Measurements from ENCODE around the gene MRPL36. TPM values are rescaled to one million over a fixed set of nuclear protein-coding genes. Genes with fewer than 3 reads are reported as not detected.

MRPL36 gene
- total and polyA plus RNA-seq, 2 experiments from 2014 or later: 47.5 to 149 TPM

DNA sequence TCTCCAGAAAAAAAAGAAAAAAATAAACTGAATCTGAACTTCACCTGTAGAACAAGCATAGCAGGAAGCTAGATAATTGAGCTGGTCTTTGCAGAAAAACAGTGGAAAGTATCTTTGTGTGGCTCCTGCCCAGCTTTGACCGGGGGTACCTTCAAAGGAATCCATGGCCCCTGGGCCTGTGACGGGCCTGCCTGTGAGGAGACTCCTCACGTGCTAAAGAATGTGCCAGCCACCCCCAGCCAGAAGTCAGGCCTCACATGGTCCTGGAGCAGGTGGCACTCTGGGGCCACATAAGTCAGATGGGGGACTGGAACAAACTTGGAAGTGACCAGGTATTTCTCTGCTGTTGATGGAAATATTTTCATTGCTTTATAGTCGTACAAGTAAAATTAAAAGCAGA, 5.7 kb upstream of the MRPL36 start:
- Histone ChIP-seq H2AFZ (no peak overlapping the region), H3K4me3 (no peak overlapping the region), H3K79me2 (replicated peaks; ENCODE audit: insufficient read depth) (peaks cover 88% of the 10 kb centered on the region), H3K27me3 (ENCODE audit: insufficient read depth) (no peaks in the 10 kb centered on the region), H4K20me1 (replicated peaks; ENCODE audit: insufficient read depth) (peaks cover 36% of the 10 kb centered on the region), H3K9me2 (ENCODE audit: insufficient read depth) (no peaks in the 10 kb centered on the region), H3K4me2 (no peak overlapping the region), H3F3A (replicated peaks; ENCODE audit: low read depth) (no peaks in the 10 kb centered on the region), H3K36me3 (ENCODE audit: insufficient read depth) (peaks cover 29% of the 10 kb centered on the region), H3K27ac (ENCODE audit: low read depth) (no peak overlapping the region), H3K4me1 (ENCODE audit: insufficient read depth) (peaks cover 7% of the 10 kb centered on the region)
- DNase-seq (ENCODE audit: low spot score) (no peak), ATAC-seq (no peak)
- Mint-ChIP-seq H3K27ac (no peak overlapping the region), H3K4me1 (peaks cover 16% of the 10 kb centered on the region), H3K4me3 (no peak overlapping the region), H3K9me3 (no peaks in the 10 kb centered on the region; the same call in 2 of the 3 replicates), H3K36me3 (ENCODE audit: low read depth) (peaks cover 81% of the 10 kb centered on the region), H3K27me3 (ENCODE audit: insufficient read depth, low read depth, poor library complexity) (peaks cover 3% of the 10 kb centered on the region)
- no peak for TF ChIP-seq JUNB (IDR thresholded peaks at IDR 0.05; ENCODE audit: unreplicated experiment)
- no peak for TF ChIP-seq EZH2phosphoT487 (IDR thresholded peaks at IDR 0.05; ENCODE audit: unreplicated experiment)
- no peak for TF ChIP-seq CREB1 (CRISPR knock-in tag; IDR thresholded peaks at IDR 0.05; ENCODE audit: low read depth)
- TF ChIP-seq, protein P1, sequence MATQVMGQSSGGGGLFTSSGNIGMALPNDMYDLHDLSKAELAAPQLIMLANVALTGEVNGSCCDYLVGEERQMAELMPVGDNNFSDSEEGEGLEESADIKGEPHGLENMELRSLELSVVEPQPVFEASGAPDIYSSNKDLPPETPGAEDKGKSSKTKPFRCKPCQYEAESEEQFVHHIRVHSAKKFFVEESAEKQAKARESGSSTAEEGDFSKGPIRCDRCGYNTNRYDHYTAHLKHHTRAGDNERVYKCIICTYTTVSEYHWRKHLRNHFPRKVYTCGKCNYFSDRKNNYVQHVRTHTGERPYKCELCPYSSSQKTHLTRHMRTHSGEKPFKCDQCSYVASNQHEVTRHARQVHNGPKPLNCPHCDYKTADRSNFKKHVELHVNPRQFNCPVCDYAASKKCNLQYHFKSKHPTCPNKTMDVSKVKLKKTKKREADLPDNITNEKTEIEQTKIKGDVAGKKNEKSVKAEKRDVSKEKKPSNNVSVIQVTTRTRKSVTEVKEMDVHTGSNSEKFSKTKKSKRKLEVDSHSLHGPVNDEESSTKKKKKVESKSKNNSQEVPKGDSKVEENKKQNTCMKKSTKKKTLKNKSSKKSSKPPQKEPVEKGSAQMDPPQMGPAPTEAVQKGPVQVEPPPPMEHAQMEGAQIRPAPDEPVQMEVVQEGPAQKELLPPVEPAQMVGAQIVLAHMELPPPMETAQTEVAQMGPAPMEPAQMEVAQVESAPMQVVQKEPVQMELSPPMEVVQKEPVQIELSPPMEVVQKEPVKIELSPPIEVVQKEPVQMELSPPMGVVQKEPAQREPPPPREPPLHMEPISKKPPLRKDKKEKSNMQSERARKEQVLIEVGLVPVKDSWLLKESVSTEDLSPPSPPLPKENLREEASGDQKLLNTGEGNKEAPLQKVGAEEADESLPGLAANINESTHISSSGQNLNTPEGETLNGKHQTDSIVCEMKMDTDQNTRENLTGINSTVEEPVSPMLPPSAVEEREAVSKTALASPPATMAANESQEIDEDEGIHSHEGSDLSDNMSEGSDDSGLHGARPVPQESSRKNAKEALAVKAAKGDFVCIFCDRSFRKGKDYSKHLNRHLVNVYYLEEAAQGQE (IDR thresholded peaks at IDR 0.05; ENCODE audit: unreplicated experiment): no peak
- TF ChIP-seq, protein P2, sequence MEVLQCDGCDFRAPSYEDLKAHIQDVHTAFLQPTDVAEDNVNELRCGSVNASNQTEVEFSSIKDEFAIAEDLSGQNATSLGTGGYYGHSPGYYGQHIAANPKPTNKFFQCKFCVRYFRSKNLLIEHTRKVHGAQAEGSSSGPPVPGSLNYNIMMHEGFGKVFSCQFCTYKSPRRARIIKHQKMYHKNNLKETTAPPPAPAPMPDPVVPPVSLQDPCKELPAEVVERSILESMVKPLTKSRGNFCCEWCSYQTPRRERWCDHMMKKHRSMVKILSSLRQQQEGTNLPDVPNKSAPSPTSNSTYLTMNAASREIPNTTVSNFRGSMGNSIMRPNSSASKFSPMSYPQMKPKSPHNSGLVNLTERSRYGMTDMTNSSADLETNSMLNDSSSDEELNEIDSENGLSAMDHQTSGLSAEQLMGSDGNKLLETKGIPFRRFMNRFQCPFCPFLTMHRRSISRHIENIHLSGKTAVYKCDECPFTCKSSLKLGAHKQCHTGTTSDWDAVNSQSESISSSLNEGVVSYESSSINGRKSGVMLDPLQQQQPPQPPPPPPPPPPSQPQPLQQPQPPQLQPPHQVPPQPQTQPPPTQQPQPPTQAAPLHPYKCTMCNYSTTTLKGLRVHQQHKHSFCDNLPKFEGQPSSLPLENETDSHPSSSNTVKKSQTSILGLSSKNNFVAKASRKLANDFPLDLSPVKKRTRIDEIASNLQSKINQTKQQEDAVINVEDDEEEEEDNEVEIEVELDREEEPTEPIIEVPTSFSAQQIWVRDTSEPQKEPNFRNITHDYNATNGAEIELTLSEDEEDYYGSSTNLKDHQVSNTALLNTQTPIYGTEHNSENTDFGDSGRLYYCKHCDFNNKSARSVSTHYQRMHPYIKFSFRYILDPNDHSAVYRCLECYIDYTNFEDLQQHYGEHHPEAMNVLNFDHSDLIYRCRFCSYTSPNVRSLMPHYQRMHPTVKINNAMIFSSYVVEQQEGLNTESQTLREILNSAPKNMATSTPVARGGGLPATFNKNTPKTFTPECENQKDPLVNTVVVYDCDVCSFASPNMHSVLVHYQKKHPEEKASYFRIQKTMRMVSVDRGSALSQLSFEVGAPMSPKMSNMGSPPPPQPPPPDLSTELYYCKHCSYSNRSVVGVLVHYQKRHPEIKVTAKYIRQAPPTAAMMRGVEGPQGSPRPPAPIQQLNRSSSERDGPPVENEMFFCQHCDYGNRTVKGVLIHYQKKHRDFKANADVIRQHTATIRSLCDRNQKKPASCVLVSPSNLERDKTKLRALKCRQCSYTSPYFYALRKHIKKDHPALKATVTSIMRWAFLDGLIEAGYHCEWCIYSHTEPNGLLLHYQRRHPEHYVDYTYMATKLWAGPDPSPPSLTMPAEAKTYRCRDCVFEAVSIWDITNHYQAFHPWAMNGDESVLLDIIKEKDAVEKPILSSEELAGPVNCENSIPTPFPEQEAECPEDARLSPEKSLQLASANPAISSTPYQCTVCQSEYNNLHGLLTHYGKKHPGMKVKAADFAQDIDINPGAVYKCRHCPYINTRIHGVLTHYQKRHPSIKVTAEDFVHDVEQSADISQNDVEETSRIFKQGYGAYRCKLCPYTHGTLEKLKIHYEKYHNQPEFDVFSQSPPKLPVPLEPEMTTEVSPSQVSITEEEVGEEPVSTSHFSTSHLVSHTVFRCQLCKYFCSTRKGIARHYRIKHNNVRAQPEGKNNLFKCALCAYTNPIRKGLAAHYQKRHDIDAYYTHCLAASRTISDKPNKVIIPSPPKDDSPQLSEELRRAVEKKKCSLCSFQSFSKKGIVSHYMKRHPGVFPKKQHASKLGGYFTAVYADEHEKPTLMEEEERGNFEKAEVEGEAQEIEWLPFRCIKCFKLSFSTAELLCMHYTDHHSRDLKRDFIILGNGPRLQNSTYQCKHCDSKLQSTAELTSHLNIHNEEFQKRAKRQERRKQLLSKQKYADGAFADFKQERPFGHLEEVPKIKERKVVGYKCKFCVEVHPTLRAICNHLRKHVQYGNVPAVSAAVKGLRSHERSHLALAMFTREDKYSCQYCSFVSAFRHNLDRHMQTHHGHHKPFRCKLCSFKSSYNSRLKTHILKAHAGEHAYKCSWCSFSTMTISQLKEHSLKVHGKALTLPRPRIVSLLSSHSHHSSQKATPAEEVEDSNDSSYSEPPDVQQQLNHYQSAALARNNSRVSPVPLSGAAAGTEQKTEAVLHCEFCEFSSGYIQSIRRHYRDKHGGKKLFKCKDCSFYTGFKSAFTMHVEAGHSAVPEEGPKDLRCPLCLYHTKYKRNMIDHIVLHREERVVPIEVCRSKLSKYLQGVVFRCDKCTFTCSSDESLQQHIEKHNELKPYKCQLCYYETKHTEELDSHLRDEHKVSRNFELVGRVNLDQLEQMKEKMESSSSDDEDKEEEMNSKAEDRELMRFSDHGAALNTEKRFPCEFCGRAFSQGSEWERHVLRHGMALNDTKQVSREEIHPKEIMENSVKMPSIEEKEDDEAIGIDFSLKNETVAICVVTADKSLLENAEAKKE (CRISPR knock-in tag; IDR thresholded peaks at IDR 0.05): no peak
- TF ChIP-seq STAT1 (IDR thresholded peaks at IDR 0.05; ENCODE audit: unreplicated experiment): no peak
- TF ChIP-seq, protein P3, sequence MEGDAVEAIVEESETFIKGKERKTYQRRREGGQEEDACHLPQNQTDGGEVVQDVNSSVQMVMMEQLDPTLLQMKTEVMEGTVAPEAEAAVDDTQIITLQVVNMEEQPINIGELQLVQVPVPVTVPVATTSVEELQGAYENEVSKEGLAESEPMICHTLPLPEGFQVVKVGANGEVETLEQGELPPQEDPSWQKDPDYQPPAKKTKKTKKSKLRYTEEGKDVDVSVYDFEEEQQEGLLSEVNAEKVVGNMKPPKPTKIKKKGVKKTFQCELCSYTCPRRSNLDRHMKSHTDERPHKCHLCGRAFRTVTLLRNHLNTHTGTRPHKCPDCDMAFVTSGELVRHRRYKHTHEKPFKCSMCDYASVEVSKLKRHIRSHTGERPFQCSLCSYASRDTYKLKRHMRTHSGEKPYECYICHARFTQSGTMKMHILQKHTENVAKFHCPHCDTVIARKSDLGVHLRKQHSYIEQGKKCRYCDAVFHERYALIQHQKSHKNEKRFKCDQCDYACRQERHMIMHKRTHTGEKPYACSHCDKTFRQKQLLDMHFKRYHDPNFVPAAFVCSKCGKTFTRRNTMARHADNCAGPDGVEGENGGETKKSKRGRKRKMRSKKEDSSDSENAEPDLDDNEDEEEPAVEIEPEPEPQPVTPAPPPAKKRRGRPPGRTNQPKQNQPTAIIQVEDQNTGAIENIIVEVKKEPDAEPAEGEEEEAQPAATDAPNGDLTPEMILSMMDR (conservative IDR thresholded peaks at IDR 0.05; ENCODE audit: low read depth in 2 of 2): no peak
- TF ChIP-seq EZH2 (IDR thresholded peaks at IDR 0.05; ENCODE audit: low read depth, unreplicated experiment): no peak
- no peak for TF ChIP-seq POLR2AphosphoS5 (IDR thresholded peaks at IDR 0.05; ENCODE audit: low read depth)
- TF ChIP-seq ZNF114 (CRISPR knock-in tag; IDR thresholded peaks at IDR 0.05): no peak
- TF ChIP-seq NANOG (IDR thresholded peaks at IDR 0.05; ENCODE audit: borderline replicate concordance): no peak
- TF ChIP-seq, protein P4, sequence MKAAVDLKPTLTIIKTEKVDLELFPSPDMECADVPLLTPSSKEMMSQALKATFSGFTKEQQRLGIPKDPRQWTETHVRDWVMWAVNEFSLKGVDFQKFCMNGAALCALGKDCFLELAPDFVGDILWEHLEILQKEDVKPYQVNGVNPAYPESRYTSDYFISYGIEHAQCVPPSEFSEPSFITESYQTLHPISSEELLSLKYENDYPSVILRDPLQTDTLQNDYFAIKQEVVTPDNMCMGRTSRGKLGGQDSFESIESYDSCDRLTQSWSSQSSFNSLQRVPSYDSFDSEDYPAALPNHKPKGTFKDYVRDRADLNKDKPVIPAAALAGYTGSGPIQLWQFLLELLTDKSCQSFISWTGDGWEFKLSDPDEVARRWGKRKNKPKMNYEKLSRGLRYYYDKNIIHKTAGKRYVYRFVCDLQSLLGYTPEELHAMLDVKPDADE (IDR thresholded peaks at IDR 0.05): no peak

Measured in GM23338 (cell line).